Adipose tissue (tissue), 3 donors: ENCODE data around the gene TRIM50. TPM values are rescaled to one million over a fixed set of nuclear protein-coding genes. Genes with fewer than 3 reads are reported as not detected.
"Not testable (repeated sequence)": the region's sequence is repeated elsewhere in the genome, so short reads cannot be mapped to it uniquely, and the experiment has no call there.

Experiments
- H3K27ac ChIP-seq: one replicate; pipeline ENCODE4 v1.5.1; 2013; ENCODE audit warnings: low read depth, low read length
- WGBS, 3 donors: extraction: QIAGEN DNeasy Blood & Tissue Kit; methylation state at CpG; one replicate each; pipeline ENCODE4 v1.1.7; 2013; 5-methylcytosine and 5-hydroxymethylcytosine counted together
- polyA plus RNA-seq, 3 donors: library from polyadenylated mRNA; stranded (reverse); fragments of 200-250 nt; gene quantifications; one replicate each; pipeline ENCODE4 v1.2.3, GENCODE V29; 2013
- donor health status: healthy with polysubstance abuse.
- donor health status: Bipolar disorder and iron deficiency.
- donor health status: healthy.

Gene TRIM50
- polyA plus RNA-seq, 3 donors: 1.2 to 13.8 (median 4.1) TPM

DNA sequence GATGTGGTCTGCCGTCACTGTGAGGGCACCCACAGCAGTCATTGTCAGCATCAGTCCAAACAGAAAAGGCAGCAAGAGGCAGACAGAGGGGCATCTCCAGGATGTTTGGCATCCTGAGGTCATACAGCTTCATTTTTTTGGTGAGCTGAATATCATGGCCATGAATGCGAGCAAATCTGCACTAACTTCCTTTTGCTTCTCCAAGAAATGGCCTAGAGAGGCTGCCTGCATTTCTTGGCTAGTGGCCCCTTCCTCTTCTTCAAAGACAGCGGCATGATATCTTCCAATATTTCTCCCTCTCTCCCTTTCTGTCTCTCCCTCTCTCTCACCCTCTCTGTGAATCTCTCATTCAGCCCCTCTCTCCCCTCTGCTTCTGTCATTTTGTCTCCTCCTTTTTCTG lies 24.9 kb upstream of the TRIM50 start:
- no peak overlapping the region for H3K27ac ChIP-seq
- WGBS, 3 donors: 95 to 96% (median 95%) methylated on average over 3 of the region's 3 CpGs

DNA sequence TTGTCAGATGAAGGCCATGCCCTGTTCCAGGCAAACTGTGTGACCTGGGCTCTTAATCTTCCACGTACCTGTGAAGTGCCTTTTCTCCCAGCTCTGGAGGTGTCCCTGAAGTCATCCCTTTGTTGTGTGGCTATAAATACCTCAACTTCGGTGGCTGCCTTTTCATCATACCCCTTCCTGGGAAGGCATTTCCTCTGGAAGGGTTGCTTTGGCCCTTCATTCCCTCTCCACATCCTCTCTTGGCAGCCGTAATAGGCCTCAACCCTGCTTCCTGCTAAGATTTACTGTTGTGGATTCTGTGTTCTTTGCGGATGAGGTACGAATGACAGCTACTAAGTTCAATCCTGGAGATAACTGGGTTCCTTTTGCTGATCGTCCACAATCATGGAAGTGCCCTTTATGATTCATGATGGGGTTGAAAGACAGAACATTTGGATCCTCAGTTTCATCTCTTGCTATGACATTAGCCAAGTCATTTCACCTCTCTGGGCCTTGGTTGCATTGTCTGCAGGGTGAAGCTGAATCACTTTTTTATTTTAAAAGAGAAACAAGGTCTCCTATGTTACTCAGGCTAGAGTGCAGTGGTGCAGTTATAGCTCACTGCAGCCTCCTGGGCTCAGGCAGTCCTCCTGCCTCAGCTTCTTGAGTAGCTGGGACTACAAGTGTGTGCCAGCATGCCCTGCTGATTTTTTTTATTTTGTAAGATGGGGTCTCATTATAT lies 23.7 kb upstream of the TRIM50 start:
- WGBS, 3 donors: 52 to 72% (median 53%) methylated on average over 6 of the region's 6 CpGs

DNA sequence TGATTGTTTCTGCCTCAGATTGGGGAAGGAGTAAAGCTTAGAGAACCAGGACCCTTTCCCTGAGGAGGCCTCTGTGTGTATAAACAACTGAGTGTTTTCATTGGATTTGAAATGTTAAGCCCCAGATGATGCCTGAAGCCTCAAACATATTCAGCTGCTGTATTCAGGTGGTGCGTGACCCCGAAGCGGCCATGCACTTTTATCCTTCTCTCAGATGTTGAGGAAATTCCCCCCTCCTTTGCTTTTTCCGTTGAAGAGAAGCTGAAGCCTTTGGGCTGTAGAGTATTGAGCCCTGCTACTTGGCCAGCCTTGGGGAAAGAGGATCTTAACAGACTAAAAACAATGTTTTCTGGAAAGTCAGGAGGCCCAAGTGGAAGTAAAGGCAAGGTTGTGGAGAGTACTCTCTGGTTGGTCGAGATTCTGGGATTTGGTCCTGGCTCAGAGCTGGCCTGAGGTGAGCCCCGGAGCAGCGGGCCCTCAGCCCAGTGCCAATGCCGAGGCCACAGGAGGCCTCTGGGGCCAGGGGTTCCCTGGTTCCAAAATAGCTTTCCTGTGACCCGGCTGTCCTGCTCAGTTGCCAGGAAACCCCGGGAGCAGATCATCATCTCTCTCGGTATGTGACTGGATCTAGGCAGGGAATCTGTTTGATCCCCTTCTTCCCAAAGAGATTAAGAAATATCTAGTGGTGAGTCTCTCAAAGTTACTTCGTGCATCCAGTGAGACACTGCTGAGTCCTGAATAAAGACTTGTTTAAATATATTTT lies 22.6 kb upstream of the TRIM50 start:
- H3K27ac ChIP-seq: no peak overlapping the region
- 55 to 77% (median 62%) methylated on average over 12 of the region's 12 CpGs for WGBS, 3 donors

More for the DNA sequence above, 23.7 kb upstream of the TRIM50 start:
- no peak overlapping the region for H3K27ac ChIP-seq

DNA sequence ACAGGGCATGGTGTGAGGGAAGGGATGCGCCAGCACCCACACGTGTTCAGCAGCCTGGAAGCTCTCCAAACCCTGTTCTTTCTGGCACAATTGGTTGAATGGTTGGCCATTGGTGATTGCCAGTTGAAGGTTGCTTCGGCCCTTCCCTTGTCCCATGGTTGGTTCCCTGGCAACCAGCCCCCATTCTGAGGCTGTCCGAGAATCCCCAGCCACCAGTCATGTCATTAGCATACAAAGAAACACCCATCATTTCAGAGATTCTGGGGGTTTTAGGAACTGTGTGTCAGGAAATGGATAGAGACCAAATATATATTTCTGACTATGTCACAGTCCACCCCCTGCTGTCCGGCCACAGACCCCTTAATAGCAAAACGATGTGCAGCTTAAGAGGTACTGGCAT lies 21.9 kb upstream of the TRIM50 start:
- 79 to 85% (median 80%) methylated on average over 6 of the region's 6 CpGs for WGBS, 3 donors

DNA sequence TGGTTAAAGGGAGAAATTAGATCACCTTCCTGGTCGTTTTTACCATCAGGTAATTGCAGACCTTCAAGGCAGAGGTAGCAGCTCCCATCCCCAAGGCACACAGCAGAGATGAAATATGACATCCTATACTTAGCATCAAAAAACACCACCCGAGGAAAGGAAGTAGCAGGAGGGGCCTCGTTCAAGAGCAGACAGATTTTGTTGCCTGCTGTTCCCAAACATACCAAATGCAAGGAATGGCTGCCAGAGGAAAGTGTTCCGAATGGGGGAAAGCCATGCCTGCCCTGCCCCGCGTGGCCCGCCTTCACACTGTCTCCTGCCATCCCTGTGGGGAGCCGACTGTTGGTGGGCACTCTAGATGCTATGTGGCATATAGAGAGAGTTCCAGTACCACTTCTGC lies 18.1 kb upstream of the TRIM50 start:
- no peak overlapping the region for H3K27ac ChIP-seq
- 56 to 69% (median 57%) methylated on average over 8 of the region's 8 CpGs for WGBS, 3 donors

More for the DNA sequence above, 21.9 kb upstream of the TRIM50 start:
- H3K27ac ChIP-seq: no peak overlapping the region

DNA sequence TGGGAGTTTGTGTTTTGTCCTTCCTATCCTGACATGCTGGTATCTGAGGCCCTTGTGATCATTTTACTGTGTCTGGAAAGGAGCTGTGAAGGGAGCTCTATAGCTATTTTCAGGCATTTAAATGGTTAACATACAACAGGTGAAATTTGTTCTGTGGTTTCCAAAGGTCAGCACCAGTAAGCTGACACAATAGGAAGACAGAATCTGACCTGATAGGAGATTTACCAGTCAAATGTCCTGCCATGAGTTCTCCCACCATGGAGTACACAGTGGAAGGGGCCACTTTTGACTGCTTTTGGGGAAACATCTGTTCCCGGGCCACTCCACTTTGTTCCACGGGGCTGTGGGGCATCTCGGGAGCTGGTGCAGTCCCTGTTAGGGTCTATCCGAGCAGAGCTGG lies 17.7 kb upstream of the TRIM50 start:
- H3K27ac ChIP-seq: no peak overlapping the region
- WGBS, 3 donors: 58 to 62% (median 59%) methylated on average over 4 of the region's 4 CpGs

DNA sequence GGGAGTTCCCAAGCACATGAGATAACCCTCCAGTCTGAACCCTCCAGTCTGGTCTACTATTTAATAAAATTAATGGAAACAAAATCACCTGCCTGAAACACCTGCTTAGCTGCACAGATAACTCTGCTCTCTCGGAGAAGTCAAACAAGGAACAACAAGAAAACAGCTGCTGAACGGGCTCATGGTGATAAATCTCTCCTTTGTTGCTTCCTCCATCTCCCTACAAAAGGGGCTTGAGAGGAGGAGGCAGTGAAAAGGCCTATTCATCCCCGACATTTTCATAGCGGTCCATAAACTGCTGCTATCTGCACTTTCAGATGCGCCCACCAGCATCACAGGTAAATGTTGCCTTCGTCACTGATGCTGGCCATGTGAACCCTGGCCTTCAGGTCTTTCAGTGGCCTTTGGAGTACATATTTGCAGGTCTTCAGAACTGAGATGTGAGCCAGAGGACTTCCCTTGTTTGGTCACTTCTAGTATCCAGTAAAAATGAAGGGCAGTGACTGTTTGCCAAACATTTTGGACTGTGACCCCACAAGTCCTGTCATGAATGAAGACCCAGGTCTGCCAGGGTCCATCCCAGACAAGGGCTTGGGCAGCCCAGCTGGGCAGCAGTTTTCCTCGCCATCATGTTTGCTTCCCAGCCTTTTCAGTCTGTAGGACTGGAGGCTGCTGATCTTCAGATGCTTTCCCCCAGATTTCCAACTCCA lies 15.9 kb upstream of the TRIM50 start:
- no peak overlapping the region for H3K27ac ChIP-seq
- WGBS, 3 donors: 74 to 87% (median 82%) methylated on average over 7 of the region's 7 CpGs

DNA sequence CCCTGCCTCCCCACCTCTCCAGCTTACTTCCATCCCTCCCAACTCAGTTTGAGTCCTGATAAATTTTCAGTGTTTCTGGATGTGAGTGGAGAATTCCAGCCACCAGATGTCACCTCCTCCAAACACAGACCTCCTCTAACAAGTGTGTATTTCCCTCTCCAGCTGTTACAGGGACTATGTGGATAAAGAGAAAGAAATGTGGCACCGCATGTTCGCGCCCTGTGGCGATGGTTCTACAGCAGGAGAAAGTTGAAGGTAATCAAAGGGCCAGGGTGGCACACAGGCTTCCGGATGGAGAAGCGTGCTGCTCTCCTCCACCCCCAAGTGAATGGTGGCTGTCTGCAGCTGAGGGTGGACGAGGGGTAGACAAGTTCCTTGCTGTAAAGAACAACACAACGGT lies 14.8 kb upstream of the TRIM50 start:
- WGBS, 3 donors: 24 to 57% (median 39%) methylated on average over 8 of the region's 8 CpGs
- no peak overlapping the region for H3K27ac ChIP-seq

DNA sequence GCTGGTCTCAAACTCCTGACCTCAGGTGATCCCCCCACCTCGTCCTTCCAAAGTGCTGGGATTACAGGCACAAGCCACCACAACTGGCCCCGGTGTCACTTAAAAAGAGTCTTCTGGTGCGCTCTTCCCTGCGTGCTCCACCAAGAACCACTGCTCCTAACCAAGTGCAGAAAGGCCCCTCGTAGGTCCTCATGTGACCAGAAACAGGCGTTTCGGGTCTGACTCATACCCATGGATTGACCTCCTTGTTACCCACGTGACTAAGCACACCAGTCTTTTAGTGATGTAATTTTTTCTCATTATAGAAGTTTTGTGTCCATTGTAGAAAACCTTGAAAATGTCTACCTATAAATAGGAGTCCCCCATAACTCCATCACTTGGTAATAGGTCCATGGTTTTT lies 14.0 kb upstream of the TRIM50 start:
- no peak overlapping the region for H3K27ac ChIP-seq
- 60 to 76% (median 63%) methylated on average over 8 of the region's 8 CpGs for WGBS, 3 donors

DNA sequence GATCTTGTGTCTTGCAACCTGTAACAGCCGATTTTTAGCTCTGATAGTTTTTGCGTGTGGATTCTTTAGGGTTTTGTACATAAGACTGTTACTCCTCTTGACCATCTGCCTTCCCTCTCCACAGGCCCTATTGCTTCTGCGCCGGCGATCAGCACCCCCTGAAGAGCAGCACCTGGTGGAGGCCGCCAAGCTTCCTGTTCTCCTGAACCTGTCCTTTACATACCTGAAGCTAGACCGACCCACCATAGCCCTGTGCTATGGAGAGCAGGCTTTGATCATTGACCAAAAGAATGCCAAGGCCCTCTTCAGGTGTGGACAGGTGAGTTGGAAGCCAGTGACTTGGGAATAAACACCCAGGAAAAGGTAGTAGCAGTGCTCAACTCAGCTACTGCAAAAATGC lies 12.6 kb upstream of the TRIM50 start:
- no peak overlapping the region for H3K27ac ChIP-seq
- 78 to 83% (median 81%) methylated on average over 7 of the region's 7 CpGs for WGBS, 3 donors

DNA sequence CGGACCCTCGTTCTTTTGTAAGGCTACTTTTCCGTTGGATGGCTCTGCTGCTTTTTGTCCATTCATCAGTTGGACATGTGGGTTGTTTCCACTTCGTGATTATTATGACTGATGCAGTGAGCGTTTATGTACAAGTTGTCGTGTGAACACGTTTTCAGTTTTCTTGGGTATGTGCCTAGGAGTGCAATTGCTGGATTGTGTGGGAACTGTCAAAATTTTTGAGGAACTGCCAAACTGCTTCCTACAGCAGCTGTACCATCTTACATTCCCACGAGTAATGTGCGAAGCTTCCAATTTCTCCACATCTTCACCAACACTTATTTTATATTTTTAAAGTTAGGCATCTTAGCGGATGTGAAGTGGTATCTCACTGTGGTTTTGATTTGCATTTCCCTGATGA lies 10.4 kb upstream of the TRIM50 start:
- WGBS, 3 donors: 58 to 62% (median 62%) methylated on average over 10 of the region's 10 CpGs
- no peak overlapping the region for H3K27ac ChIP-seq

DNA sequence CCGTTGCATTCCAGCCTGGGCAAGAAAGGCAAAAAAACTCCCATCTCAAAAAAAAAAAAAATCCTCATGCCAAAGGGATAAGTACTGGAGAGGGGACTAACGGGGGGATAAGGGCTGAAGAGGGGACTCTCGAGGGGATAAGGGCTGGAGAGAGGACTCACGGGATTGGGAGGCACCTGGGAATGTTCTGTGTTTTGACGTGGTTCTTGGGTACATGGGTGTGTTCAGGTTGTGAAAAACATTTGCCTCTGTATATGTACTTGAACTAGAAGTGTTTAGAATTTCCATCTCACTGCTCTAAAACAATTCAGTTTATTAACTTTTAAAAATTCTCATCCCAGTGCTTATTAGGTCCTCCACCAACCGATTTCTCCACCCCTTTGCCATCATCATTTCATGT lies 4.6 kb upstream of the TRIM50 start:
- WGBS, 3 donors: 79 to 91% (median 82%) methylated on average over 6 of the region's 6 CpGs
- H3K27ac ChIP-seq: no peak overlapping the region

DNA sequence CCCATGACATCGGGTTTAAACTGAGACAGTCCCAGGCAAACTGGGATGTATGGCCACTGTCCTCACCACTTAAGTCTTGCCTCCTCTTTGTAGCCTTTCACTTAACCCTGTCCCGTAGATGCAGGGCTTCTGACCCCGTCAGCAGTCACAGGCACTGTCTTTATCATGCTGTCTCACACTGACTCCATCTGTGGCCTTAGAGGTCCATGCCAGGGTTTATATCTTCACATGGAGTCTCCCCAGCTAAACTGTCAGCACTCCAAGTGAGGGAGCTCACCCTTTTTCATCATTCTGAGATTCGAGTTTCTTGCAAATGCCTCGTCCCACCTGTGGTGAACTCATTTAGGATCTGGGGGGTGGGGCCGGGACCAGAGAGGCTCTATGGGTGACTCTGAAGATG lies 2.9 kb upstream of the TRIM50 start:
- H3K27ac ChIP-seq: no peak overlapping the region
- 63 to 75% (median 74%) methylated on average over 6 of the region's 6 CpGs for WGBS, 3 donors

DNA sequence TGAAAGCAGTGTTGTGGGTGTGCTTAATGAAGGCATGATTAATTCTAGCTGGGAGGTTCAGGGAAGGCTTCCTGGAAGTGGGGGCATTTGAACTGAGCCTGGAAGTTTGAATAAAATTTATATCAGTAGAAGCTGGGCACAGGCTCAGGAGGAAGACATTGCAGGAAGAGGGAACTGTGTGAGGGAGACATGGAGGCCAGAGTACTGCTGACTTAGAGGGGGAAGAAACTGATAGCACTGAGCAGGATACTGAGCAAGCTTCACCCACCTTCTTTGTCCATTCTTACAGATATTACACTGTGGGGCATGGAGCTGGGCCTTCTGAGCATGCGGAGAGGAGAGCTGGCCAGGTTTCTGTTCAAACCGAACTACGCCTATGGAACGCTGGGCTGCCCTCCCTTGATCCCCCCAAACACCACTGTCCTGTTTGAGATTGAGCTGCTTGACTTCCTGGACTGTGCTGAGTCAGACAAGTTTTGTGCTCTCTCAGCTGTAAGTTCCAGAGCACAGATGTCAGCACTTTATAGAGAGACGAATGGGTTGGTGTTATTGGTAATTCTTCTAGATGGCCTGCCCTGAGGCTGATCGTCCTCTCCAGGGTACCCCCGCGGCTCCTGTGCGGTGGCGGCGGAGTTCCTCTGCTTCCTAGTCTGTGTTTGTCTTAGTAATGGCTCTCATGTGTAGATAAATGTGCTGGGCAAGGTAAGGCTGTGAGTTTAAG lies 2.1 kb upstream of the TRIM50 start:
- WGBS, 3 donors: 32 to 57% (median 35%) methylated on average over 11 of the region's 11 CpGs
- H3K27ac ChIP-seq: no peak overlapping the region

DNA sequence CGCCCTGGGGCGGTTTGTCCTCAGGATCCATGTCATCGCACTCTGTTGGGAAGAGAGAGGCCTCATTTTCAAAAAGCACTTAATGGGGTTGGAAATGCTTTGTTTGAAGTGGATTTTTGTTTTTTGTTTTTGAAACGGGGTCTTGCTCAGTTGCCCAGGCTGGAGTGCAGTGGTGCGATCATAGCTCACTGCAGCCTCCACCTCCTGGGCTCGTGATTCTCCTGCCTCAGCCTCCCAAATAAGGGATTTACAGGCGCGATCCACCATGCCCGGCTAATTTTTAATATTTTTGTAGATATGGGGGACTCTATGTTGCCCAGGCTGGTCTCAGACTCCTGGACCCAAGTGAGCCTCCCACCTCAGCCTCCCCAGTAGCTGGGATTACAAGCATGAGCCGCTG lies 814 bp upstream of the TRIM50 start:
- no peak overlapping the region for H3K27ac ChIP-seq
- 96 to 98% (median 98%) methylated on average over 10 of the region's 10 CpGs for WGBS, 3 donors

DNA sequence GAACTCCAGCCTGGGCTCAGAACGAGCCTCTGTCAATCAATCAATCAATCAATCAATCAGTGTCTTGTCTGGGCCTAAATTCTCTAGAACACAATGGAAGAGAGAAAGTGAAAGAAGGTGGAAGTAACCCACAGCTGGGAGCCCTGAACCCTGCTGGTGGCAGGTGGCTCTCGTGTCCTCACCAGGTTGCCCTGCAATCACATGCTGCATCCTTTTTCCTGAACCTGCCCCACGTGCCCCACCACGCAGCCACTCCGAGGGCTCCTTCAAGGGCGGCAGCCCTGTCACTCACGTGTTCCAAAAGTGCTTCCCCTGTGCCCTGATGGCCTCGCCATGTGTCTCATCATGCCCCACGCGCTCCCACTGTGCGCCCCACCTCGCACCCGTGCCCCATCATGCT lies 433 bp downstream of the TRIM50 start:
- 71 to 93% (median 80%) methylated on average over 2 to 10 of the region's 13 CpGs for WGBS, 3 donors
- not testable (repeated sequence) for H3K27ac ChIP-seq

DNA sequence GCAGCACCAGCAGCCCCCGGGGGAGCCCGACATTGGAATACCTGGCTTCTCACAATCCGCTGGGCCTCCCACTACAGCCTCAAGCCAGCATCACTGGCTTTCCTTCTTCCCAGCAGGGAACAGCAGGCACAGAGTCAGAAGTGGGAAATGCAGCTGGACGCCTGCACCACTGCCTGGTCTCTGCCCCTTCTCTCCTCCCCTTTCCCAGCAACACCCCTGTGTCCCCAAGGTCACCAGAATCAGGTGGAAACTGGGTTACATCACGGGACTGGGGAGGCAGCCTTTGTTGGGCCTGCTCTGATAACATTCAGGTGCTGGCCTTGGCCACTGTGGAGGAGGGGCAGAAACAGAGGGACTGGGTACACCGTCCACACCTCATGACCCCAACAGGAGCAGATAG lies 2.5 kb downstream of the TRIM50 start:
- H3K27ac ChIP-seq: not testable (repeated sequence)
- WGBS, 3 donors: 42 to 88% (median 83%) methylated on average over 6 of the region's 6 CpGs

DNA sequence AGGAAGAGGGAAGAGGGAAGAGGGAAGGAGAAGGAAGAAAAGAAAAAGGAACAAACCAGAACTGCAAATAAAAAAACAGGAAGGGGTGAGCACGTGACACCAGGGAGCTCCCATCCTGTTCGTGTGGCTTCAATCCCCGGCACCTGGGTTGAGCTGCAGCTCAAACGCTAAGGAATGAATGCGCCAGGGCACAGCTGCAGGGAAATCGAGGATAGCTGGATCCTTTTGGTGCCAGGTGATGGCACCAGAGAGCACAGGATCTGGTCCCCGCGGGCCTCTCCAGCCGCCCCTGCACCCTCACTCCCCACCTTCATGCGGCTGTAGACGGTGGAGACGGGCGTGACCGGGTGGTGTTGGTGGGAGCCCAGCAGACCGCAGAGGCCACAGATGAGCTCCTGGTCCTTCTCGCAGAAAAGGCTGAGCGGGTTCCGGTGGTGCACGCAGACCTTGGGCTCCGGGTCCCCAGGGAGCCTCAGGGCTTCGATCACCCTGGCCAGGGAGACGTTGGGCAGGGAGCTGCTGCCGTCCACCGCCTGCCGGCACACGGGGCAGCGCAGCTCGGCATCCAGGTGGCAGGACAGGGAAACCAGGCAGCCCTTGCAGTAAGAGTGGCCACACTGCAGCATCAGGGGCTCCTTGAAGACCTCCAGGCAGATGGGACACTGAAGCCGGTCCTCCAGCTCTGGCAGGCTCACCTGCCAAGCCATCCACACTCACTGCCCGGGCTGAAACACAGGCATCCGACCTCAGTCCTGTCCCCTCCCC lies 3.6 kb downstream of the TRIM50 start:
- 7 to 16% (median 13%) methylated on average over 24 to 31 of the region's 31 CpGs for WGBS, 3 donors

More for the DNA sequence above, 3.6 kb downstream of the TRIM50 start:
- H3K27ac ChIP-seq: not testable (repeated sequence)
